Type B pancreatic cell (in vitro differentiated cells): ENCODE data around the gene KRT8. TPM values are rescaled to one million over a fixed set of nuclear protein-coding genes. Genes with fewer than 3 reads are reported as not detected.

ENCODE experiments used
- DNase-seq: peaks from one replicate; pipeline ENCODE4 v3.0.0; 2021; ENCODE audit warnings: mixed read lengths; ENCODE audit not compliant: unreplicated experiment; ENCODE audit errors: extremely low spot score
- H3K27ac Mint-ChIP-seq: 2 replicates; pipeline ENCODE4 v1.8.0; 2021; ENCODE audit warnings: mild to moderate bottlenecking, mixed read lengths
- H3K27me3 Mint-ChIP-seq: 2 replicates; pipeline ENCODE4 v1.8.0; 2021; ENCODE audit warnings: mixed read lengths
- H3K36me3 Mint-ChIP-seq: 2 replicates; pipeline ENCODE4 v1.8.0; 2021; ENCODE audit warnings: mixed read lengths
- H3K4me1 Mint-ChIP-seq: one replicate; pipeline ENCODE4 v1.8.0; 2021; ENCODE audit warnings: mixed read lengths; ENCODE audit not compliant: unreplicated experiment
- H3K4me3 Mint-ChIP-seq: 2 replicates; pipeline ENCODE4 v1.8.0; 2021; ENCODE audit warnings: mild to moderate bottlenecking, mixed read lengths
- H3K9me3 Mint-ChIP-seq: 2 replicates; pipeline ENCODE4 v1.8.0; 2021; ENCODE audit warnings: mixed read lengths
- CTCF ChIP-seq: fragments of 200-600 bp; sonication (generic); conservative IDR thresholded peaks from 2 replicates; pipeline ENCODE4 v1.5.0; 2021; ENCODE audit warnings: antibody characterized with exemption, mild to moderate bottlenecking
- total RNA-seq: library from RNA; stranded (reverse); gene quantifications from 2 replicates; pipeline ENCODE4 v1.2.1, GENCODE V29; 2021; ENCODE audit warnings: low replicate concordance

Gene KRT8
- total RNA-seq, 1 donor from 2014 or later, result 768 TPM

GRCh38 chr12:52896190-52897100, 8.4 kb downstream of the KRT8 start:
- Mint-ChIP-seq H3K4me1 (peaks cover 7% of the 10 kb centered on the region), H3K9me3 (no peaks in the 10 kb centered on the region), H3K27ac (peak overlapping the region; percentile 94), H3K36me3 (peaks cover 17% of the 10 kb centered on the region), H3K4me3 (peak overlapping the region; percentile 64), H3K27me3 (no peaks in the 10 kb centered on the region)
- no peak for DNase-seq
- no peak for TF ChIP-seq CTCF

GRCh38 chr12:52895726-52896189, 9.1 kb downstream of the KRT8 start:
- Mint-ChIP-seq H3K27ac (peak overlapping the region; percentile 94), H3K4me1 (peaks cover 7% of the 10 kb centered on the region), H3K9me3 (no peaks in the 10 kb centered on the region), H3K36me3 (peaks cover 13% of the 10 kb centered on the region), H3K4me3 (peak overlapping the region; percentile 64), H3K27me3 (no peaks in the 10 kb centered on the region)
- no peak for DNase-seq
- TF ChIP-seq CTCF, result no peak

GRCh38 chr12:52892974-52893373, 11.9 kb downstream of the KRT8 start:
- no peak for TF ChIP-seq CTCF
- H3K4me3 Mint-ChIP-seq, result no peak overlapping the region
- peaks cover 7% of the 10 kb centered on the region for H3K4me1 Mint-ChIP-seq
- H3K27ac Mint-ChIP-seq, result peak overlapping the region; percentile 39
- no peaks in the 10 kb centered on the region for H3K9me3 Mint-ChIP-seq
- H3K27me3 Mint-ChIP-seq, result no peaks in the 10 kb centered on the region
- peaks cover 3% of the 10 kb centered on the region for H3K36me3 Mint-ChIP-seq
- no peak for DNase-seq

GRCh38 chr12:52892207-52892852, 12.5 kb downstream of the KRT8 start:
- Mint-ChIP-seq H3K4me3 (no peak overlapping the region), H3K9me3 (no peaks in the 10 kb centered on the region), H3K27ac (no peak overlapping the region), H3K36me3 (peaks cover 3% of the 10 kb centered on the region), H3K27me3 (no peaks in the 10 kb centered on the region), H3K4me1 (peaks cover 7% of the 10 kb centered on the region)
- TF ChIP-seq CTCF, result no peak
- DNase-seq, result no peak

GRCh38 chr12:52891044-52891443, 13.8 kb downstream of the KRT8 start:
- no peak overlapping the region for H3K27ac Mint-ChIP-seq
- DNase-seq, result no peak
- no peak overlapping the region for H3K4me3 Mint-ChIP-seq
- H3K4me1 Mint-ChIP-seq, result no peaks in the 10 kb centered on the region
- H3K9me3 Mint-ChIP-seq, result no peaks in the 10 kb centered on the region
- H3K36me3 Mint-ChIP-seq, result no peaks in the 10 kb centered on the region
- H3K27me3 Mint-ChIP-seq, result no peaks in the 10 kb centered on the region
- no peak for TF ChIP-seq CTCF
